Left renal pelvis (tissue), 4 donors: ENCODE data around the gene ZNF165. TPM values are rescaled to one million over a fixed set of nuclear protein-coding genes. Genes with fewer than 3 reads are reported as not detected.
"Not testable (repeated sequence)": the region's sequence is repeated elsewhere in the genome, so short reads cannot be mapped to it uniquely, and the experiment has no call there.

Experiments
- DNase-seq, 4 donors: peaks; one replicate each; pipeline ENCODE4 v3.0.0-alpha.2; 2013; ENCODE audit warnings: low read depth in 4 of 4, low spot score in 3 of 4
- polyA plus RNA-seq, 4 donors: library from polyadenylated mRNA; unstranded; fragments of 120-200 nt; gene quantifications; one replicate each; pipeline ENCODE4 v1.2.1, GENCODE V29; 2013; ENCODE audit not compliant: insufficient read length in 4 of 4

ZNF165 gene
- polyA plus RNA-seq = 1 to 10 TPM in 3 of 4 donors, under 1 TPM in 1; 0.97 to 5.1 (median 4.3) TPM

- not testable (repeated sequence) for DNase-seq
Observed at GRCh38 chr6:28080381-28080630, at the start of gene ZNF165. TSS of gene ZNF165 (plus strand) at chr6:28080568. CDS start at chr6:28085481, 4,913 bp downstream.

DNA sequence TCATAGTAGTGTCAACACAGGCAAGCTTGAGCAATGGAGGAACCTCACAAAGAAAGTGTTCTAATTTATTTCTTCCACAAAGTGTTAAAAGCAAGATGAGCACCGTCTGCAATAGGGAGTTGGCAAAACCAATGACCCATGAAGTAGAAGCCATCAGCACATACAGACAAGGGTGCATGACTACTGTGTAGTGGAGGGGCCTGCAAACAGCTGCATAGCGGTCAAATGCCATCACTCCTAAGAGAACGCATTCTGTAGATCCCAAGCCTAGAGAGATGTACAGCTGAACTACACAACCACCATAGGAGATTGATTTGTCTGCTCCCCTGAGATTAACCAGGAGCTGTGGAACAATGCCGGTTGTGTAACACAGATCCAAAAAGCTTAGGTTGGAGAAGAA is 26.8 kb upstream of the ZNF165 start:
- no peak for DNase-seq

GRCh38 chr6:28060405-28060804 is 20.0 kb upstream of the ZNF165 start:
- DNase-seq = no peak

DNA sequence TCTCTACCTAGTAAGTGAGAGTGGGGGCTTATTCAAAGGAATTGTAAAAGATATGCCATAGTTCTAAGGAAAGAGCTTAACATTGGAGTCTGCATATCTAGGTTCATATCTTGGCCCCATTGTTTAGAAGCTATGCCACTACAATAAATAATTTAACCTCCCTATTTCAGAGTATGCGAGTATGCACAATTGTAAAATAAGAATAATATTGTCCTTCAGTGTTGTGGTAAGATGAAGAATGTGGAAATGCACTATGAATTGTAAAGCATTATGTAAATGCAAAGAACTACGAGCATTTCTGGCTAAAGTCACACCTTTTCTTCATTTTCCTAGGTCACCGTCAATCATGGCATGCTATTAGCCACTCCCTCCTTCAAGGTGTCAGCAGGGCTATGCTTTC is 16.1 kb upstream of the ZNF165 start:
- no peak for DNase-seq

DNA sequence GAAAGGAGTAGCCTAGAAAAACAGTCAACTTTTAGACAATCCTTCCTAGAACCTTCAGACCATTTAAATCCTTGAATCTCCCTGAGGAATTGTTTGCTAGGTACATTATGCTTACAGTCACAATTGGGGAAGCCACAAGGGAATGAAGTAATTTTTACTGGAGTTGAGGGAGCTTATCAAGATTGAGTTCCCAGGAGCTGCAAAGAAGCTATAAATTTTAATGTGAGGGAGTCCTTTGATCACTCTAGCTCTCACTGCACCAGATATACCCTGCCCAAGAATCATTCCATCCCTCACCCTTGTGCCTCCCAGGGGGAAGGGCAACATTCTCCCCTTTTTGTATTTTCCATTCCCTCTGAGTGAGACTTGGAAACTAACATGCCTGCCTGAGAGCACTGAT is 12.3 kb upstream of the ZNF165 start:
- DNase-seq = no peak

- not testable (repeated sequence) for DNase-seq
Observed at GRCh38 chr6:28070968-28071367, 9.4 kb upstream of the ZNF165 start.

- DNase-seq = no peak
Observed at GRCh38 chr6:28078050-28078449, 2.3 kb upstream of the ZNF165 start.

DNA sequence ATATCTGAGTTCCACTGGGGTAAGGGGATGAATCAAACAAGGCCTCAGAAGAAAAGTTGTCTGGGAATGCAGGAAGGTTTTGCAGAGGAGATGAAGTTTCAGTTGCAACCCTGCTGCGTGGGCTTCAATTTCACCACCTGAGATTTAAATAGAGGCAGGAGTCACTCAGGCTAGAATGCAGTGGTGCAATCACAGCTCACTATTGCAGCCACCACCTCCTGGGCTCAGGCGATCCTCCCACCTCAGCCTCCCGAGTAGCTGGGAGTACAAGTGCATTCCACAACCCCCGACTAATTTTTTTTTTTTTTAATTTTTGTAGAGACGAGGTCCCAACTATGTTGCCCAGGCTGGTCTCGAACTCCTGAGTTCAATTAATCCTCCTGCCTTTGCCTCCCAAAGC is 1.5 kb upstream of the ZNF165 start:
- no peak for DNase-seq

- DNase-seq = peak; percentile 96 to 99 (median 96)
Observed at GRCh38 chr6:28080631-28081485, 490 bp downstream of the ZNF165 start.

- DNase-seq = no peak
Observed at GRCh38 chr6:28081486-28081751, 1.1 kb downstream of the ZNF165 start.

GRCh38 chr6:28082939-28083338 is 2.6 kb downstream of the ZNF165 start:
- no peak for DNase-seq

DNA sequence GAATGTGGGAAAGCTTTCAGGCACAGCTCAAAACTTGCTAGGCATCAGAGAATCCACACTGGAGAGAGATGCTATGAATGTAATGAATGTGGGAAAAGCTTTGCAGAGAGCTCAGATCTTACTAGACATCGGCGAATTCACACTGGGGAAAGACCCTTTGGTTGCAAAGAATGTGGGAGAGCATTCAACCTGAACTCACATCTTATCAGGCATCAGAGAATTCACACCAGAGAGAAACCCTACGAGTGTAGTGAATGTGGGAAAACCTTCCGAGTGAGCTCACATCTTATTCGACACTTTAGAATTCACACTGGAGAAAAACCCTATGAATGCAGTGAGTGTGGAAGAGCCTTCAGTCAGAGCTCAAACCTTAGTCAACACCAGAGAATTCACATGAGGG is 8.7 kb downstream of the ZNF165 start:
- no peak for DNase-seq

DNA sequence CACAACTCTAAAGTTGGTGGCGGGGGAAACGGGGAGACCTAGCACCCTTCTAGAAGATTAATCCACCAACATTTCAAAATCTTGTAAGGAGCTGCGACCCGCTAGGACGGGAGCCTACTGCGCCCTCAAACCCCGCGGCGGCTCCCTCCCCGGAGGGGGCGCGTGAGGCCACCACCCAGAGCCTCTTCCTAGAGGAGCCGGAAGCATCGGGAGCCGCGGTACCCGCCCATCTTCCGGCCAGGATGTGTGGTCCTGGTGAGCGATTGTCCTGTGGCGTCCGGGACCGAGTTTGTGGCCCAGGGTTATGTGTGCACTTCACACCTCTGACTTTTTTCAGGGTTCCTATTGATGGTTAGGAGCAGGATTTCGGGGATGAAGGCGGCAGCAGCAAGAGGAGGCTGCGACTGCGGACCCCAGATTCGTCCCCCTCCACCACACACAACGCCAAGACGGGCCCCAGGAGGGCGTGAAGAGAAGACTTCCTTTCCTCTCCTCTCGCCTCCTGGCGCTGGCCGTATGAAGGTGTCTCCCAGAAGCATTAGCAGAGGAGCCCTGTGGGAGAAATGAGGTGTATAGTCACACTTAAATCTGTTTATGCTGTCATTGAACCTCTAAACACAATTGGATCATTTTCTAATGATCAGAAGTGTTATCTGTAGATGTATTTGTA is 10.7 kb downstream of the ZNF165 start:
- DNase-seq = no peak

DNA sequence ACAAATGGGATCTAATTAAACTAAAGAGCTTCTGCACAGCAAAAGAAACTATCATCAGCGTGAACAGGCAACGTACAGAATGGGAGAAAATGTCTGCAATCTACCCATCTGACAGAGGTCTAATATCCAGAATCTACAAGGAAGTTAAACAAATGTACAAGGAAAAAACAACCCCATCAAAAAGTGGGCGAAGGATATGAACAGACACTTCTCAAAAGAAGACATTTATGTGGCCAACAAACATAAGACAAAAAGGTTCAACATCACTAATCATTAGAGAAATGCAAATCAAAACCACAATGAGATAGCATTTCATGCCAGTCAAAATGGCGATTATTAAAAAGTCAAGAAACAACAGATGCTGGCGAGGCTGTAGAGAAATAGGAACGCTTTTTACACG is 21.9 kb downstream of the ZNF165 start:
- DNase-seq = not testable (repeated sequence)

- not testable (repeated sequence) for DNase-seq
Observed at GRCh38 chr6:28102699-28103098, 22.3 kb downstream of the ZNF165 start.

- peak; percentile 62 to 75 (median 72) for DNase-seq
Observed at GRCh38 chr6:28104392-28105244, 24.2 kb downstream of the ZNF165 start.

- DNase-seq = no peak
Observed at GRCh38 chr6:28105245-28105639, 24.9 kb downstream of the ZNF165 start.

DNA sequence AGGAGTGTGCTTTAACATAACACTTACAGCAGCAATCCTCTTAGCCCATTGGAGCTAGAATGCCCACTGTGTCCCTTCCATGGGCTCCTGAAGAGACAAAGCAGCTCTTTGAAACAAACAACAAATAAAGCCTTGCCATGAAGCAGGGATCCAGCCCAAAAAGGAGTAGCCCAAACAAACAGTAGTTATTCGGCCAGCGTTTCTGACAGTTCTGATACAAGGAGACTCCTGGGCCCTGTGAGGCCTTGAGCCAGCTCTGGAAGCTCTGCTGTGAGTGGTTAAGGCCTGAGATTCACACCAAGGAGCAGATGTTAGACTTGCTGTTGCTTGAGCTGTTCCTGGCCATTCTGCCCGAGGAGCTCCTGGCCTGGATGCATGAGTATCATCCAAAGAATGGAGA is 27.1 kb downstream of the ZNF165 start:
- DNase-seq = no peak

DNA sequence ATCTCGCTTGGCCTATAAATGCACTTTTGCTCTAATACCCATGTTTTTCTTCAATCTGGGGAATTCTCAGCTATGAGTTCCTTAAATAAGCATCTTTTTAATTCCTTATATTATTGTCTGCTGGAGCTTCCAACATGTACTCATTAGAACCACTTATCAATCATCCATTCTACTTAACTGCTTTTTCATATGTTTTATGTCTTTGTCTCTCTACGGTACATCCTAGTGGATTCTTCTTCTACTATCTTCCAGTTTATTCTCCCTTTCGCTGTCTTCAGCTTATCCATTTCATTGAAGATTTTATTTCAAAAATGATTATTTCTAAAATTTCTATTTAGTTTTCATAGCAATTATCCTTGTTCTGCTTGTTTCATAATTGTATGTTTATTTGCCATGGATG is 31.6 kb downstream of the ZNF165 start:
- DNase-seq = no peak

DNA sequence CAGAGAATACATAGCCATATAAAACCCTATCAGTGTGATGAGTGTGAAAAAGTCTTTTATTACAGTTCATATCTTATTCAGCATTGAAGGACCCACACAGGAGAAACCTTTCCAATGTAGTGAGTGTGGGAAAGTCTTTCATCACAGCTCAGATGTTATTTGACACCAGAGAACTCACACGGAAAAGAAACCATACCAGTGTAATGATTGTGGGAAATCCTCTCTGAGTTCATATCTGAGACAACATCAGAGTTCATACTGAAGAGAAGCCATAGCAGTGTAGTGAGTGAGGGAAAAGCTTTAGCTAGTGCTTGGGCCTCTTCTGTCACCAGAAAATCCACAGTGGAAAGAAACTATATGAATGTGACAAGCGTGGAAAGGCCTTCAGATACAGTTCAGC is 35.4 kb downstream of the ZNF165 start:
- no peak for DNase-seq

DNA sequence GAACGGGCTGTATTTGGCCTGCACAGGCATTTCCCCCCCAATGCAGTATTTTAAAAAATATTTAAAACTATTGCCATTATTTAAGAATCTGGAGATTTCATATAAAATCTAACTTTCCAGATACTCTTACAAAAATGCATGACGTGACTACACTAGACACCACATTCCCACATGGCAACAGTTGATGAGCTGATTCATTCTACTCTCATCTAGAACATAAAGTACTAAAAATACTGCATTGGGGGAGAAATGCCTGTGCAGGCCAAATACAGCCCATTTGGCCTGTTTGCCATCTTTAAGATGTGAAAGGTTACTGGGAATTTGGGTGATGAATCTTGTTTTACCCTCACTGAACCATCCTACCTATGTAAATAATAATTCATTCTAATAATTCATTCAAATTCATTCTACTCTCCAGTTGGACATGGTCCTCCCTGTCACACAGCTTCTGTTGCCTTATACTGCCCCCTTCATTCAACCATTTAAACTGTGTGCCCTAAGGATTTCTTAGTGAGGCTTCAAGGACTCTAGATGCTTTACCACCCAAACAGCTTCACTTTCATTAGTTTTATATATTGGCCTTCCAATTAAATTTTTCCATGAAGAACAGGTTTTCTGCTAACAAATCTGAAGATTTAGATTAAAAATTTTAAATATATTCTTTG is 37.1 kb downstream of the ZNF165 start:
- no peak for DNase-seq
